Placental epithelial cell (primary cell): ENCODE measurements around the gene SPRR2E. TPM values are rescaled to one million over a fixed set of nuclear protein-coding genes. Genes with fewer than 3 reads are reported as not detected.

Experiments used
- small RNA-seq: library from RNA; depleted of rRNA; stranded (forward); fragments of <200 nt; gene quantifications from one replicate; pipeline ENCODE3, GENCODE V24; 2012
- total RNA-seq: library from RNA; depleted of rRNA; stranded (reverse); fragments of >200 nt; gene quantifications from 2 replicates; pipeline ENCODE4 v1.2.3, GENCODE V29; 2012

Gene SPRR2E
- total RNA-seq, result not detected in 2 replicates

DNA sequence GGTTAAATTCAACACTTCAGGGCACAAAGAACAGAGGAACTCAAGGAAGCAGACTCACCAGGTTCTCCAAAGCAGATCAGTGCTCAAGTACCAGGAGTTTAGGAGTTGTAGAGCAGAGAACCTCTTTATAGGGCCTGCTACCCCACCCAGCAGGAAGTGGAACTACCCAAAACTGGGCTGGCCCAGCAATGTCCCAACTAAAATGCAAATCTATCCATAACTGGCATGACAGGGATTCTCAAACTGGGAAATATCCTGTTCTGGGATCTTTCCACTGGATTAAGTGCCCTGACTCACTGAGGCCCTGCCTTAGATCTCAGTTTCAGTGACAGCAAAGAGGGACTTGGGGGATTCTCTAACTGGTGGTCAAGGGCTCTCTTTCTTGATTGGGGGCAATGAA is at the start of gene SPRR2E:
TSS of gene SPRR2E (minus strand) at position 101 of the 400 bp plus-strand sequence. CDS start 775 bp downstream, outside the sequence.

GRCh38 chr1:153113416-153113815 is 19.1 kb upstream of the SPRR2E start, which contains the start of gene SPRR2F:
TSS of gene SPRR2F (minus strand) at chr1:153113516. CDS start at chr1:153112733, 783 bp downstream.

DNA sequence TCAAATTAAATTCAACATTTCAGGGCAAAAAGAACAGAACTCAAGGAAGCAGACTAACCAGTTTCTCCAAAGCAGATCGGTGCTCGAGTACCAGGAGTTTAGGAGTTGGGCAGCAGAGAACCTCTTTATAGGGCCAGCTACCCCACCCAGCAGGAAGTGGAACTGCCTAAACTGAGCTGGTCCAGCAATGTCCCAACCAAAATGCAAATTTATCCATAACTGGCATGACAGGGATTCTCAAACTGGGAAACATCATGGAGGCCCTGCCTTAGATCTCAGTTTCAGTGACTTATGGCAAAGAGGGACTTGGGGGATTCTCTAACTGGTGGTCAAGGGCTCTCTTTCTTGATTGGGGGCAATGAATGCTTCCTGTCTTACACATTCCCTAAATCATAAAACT is 22.8 kb downstream of the SPRR2E start, which contains the start of gene SPRR2B:
TSS of gene SPRR2B (minus strand) at position 101 of the 400 bp plus-strand sequence. CDS start 772 bp downstream, outside the sequence.

GRCh38 chr1:153057375-153057774 is 37.0 kb downstream of the SPRR2E start, which contains the start of gene SPRR2A:
TSS of gene SPRR2A (minus strand) at chr1:153057512. CDS start at chr1:153056735, 777 bp downstream.

Small RNAs within 50 kb of the gene (small RNA-seq; reads per million reads assigned to genes)
- not detected for gene SPRR2C

Other genes starting within 250 kb of the SPRR2E start
- not detected in 2 replicates for gene LCE7A, start 234.5 kb downstream of the SPRR2E start, total RNA-seq
- not detected in 2 replicates for gene SMCP, start 216.2 kb downstream of the SPRR2E start, total RNA-seq
- gene IVL, start 186.0 kb downstream of the SPRR2E start, total RNA-seq, result 0.54 and 0.79 TPM in 2 replicates
- gene SPRR5, start 147.3 kb downstream of the SPRR2E start, total RNA-seq, result not detected in 2 replicates
- not detected in 2 replicates for gene SPRR4, start 123.9 kb downstream of the SPRR2E start, total RNA-seq
- gene SPRR1A, start 110.4 kb downstream of the SPRR2E start, total RNA-seq, result not detected in 2 replicates
- gene SPRR3, start 92.8 kb downstream of the SPRR2E start, total RNA-seq, result 1.2 and 1.6 TPM in 2 replicates
- not detected in 2 replicates for gene SPRR1B, start 63.3 kb downstream of the SPRR2E start, total RNA-seq
- not detected in 2 replicates for gene SPRR2D, start 53.4 kb downstream of the SPRR2E start, total RNA-seq
- gene SPRR2A, start 37.0 kb downstream of the SPRR2E start, total RNA-seq, result not detected in 2 replicates
- gene SPRR2B, start 22.9 kb downstream of the SPRR2E start, total RNA-seq, result not detected in 2 replicates
- not detected in 2 replicates for gene SPRR2F, start 19.0 kb upstream of the SPRR2E start, total RNA-seq
- not detected in 2 replicates for gene SPRR2G, start 56.4 kb upstream of the SPRR2E start, total RNA-seq
- gene LELP1, start 108.9 kb upstream of the SPRR2E start, total RNA-seq, result not detected in 2 replicates
- 6.4 TPM in 1 of 2 replicates, not detected in the other for gene PRR9, start 123.1 kb upstream of the SPRR2E start, total RNA-seq
- gene LORICRIN, start 165.2 kb upstream of the SPRR2E start, total RNA-seq, result not detected in 2 replicates
- gene PGLYRP3, start 218.4 kb upstream of the SPRR2E start, total RNA-seq, result not detected in 2 replicates